HG02943 (cell line): ENCODE results near the gene NEO1.

Experiments used
- ATAC-seq: cut with Tn5 transposase; IDR thresholded peaks from one replicate; pipeline ENCODE4 v1.9.1; 2021; ENCODE audit warnings: mild to moderate bottlenecking, low read depth, moderate library complexity; ENCODE audit not compliant: unreplicated experiment

Gene NEO1

DNA sequence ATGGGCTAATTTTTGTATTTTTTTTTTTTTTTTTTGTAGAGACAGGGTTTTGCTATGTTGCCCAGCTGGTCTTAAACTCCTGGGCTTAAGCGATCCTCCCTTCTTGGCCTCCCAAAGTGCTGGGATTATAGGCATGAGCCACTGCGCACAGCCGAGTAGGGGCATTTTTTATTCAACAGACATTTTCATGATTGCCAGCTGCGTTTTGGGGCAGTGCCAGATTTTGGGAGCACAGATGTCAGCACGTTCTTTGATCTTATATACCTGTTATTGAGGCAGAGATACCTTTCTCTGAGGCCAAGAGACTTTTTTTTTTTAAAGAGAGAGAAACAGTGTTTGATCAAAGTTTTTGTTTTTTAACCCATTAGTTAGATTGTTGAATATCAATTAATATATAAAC is 16.8 kb downstream of the NEO1 start:
- no peak for ATAC-seq

GRCh38 chr15:73072894-73073293 is 20.6 kb downstream of the NEO1 start:
- ATAC-seq = no peak

DNA sequence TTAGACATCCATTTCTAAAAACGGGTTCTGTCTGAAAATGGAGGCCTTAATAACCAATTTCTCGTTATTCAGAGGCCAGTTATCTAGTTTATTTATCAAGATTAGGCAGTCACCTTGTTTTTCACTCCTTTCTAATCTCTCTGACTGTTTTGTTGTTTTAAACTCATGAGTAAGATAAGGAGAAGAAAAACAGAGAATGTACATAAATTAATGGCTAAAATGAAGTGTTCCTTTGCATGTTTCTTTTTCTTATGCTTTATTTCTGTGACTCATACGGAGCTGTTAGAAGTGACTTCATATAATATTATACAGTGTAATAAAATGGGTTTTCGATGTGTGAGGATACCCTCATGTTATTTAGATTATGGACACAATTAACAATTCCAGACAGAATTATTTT is 22.0 kb downstream of the NEO1 start:
- no peak for ATAC-seq

GRCh38 chr15:73075160-73075859 is 23.0 kb downstream of the NEO1 start:
- no peak for ATAC-seq

DNA sequence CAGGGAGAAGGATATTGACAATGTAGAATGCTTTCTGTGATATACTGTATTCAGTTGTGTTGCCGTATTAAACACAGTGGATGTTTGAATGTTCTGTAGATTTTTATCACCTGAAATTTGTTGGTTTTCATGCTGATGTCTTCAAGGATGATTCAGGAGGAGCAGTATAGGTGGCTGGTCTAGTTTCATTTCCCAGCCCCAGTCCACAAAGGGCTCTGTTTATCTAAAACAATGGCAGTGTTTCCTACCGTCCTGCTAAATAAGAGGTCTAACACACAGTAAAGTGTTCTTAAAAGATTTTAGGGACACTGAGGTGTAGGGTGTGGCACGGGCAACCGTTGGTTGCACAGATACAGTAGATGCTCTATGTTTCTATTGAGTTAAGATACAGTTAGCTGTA is 26.0 kb downstream of the NEO1 start:
- ATAC-seq = no peak

DNA sequence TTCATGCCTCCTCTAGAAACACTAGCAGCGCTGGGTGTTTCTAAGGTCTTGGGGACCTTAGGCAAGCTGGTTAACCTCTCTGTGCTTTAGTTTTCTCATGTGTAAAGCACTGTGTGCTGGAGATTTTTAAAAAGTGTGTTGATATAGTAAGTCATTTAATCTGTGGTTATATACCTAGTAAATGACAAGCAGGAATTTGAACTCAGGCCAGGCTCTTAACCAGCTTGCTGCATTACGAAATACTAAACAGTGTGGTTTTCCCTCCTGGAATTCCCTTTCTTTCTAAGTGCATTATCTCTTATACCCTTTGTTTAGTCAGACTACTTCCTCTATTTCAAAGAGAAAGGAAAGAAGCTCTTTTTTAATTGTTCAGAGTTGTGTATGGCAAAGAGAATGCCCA is 26.5 kb downstream of the NEO1 start:
- ATAC-seq = no peak

DNA sequence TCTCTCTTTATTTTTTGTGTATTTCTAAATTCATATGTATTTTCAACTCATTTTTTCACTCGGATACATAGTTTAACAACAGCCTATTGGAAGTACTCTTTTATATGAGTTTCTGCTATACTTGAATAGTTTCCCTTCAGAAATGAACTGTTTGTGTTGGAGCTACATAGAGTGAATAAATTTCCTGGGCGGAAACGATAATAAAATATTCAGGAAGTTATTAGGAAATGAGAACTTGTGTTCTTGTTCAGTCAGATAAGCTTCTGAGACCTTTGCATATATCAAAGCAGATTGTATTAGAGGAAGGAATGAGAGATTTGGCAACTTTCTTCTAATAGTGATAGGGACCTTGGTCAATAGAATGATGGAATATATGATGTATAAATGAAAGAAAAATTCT is 27.3 kb downstream of the NEO1 start:
- ATAC-seq = no peak

DNA sequence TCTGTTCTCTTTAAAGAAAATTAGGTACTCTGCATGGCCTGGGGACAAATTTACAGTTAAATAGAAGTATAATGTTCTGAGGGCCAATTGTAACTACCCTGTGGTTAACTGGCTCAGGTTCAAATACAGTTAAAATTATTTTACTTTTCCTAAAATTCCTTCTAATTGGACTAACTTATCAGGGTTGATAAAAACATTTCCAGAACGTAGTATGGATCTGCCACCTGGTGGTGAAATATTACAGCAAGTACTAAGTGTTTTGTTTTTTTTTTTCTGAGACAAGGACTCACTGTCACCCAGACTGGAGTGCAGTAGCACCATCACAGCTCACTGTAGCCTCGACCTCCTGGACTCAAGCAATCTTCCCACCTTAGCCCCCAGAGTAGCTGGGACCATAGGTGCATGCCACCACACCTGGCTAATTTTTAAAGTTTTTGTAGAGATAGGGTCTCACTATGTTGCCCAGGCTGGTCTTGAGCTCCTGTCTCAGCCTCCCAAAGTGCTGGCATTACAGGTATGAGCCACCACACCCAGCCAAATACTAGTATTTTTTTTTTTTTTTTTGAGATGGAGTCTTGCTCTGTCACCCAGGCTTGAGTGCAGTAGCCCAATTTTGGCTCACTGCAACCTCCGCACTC is 29.2 kb downstream of the NEO1 start:
- ATAC-seq = no peak

DNA sequence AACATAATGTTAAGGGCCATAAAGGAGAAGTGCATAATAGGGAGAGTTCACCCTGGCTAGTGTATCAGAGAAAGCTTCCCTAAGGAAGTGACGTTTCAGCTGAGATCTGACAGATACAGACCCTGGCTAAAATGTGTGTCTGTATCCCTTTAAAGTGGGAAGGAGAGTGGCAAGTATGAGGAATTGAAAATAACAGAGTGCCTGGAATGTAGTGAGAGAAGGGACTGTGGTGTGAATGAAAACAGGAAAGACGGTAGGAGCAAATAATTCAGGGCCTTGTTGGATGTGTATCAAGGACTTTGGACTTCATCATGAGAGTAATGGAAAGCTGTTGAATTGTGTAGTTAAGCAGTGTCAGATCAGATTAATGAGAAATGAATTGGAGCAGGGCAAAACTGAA is 30.5 kb downstream of the NEO1 start:
- ATAC-seq = no peak

- no peak for ATAC-seq
Measured at GRCh38 chr15:73087098-73087497, 34.8 kb downstream of the NEO1 start.

DNA sequence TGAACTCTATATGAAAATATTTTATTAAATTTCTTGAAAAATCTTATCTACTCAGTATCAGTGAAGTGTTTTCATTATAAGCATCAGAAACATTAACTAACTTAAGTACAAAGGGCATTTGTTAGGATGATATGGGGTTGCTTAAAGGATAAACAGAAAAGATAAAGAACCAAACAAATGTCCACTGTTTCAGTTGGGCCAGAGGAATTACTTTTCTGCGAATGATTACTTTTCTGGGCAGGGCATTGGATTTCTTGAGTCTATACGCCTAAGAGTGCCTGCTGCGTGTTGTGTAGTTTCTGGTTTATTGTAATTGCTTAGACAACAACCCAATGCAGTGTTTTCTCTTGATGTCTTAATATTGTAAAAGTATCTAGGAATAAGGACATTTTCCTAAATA is 52.8 kb downstream of the NEO1 start:
- no peak for ATAC-seq

DNA sequence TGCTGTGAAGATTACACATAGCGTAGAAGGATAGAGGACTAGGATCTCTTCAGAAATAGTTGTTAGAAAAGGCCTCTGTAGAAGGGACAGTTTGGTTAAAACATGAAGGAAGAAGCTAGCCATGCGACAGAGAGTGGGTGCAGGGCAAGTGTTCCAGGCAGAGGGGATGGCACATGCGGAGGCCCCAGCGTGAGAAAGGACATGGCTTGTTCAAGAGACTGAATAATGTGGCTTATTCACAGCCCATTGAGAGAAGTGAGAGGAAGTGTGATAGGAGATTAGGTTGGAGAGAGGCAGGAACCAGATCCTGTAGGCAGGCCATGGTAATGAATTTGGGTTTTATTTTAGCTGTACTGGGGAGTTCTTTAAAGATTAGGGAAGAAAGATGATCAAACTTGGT is 56.4 kb downstream of the NEO1 start:
- no peak for ATAC-seq

DNA sequence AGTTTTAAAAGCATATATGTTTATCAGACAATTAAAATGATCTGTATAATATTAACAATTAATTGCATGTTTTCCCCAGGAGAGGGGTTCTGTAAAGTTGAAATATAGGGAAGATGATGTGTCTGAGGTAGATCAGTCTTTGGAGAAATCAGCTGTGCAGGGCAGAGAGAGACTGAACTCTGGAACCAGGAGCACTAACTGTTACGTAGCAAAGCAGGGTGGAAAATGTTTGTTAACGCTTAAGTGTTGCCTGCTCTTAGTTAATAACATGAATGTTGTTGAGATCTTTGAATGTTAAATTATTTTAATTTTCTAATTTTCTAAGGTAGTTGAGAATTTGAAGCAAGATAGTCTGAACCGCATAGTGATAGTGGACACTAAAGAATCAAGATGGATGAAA is 57.5 kb downstream of the NEO1 start:
- ATAC-seq = no peak

GRCh38 chr15:73110201-73110600 is 57.9 kb downstream of the NEO1 start:
- ATAC-seq = no peak

DNA sequence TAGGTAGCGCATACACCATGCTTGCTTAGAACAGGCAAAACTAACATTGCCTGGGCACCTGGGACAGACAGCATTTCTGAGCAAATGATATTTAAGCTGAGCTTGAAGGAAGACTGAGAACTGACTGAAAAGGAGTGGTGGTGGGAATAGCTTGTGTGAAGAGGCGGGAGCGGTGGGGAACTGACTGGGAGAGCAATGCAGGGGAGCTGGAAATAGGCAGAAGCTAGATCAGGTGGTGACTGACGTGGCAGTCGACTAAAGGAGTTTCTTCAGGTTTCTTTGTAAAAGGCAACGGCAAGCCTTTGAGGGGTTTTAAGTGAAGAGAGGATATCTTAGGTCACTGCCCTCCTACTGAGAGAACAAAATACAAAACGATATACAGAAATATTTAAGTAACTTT is 61.8 kb downstream of the NEO1 start:
- ATAC-seq = no peak

DNA sequence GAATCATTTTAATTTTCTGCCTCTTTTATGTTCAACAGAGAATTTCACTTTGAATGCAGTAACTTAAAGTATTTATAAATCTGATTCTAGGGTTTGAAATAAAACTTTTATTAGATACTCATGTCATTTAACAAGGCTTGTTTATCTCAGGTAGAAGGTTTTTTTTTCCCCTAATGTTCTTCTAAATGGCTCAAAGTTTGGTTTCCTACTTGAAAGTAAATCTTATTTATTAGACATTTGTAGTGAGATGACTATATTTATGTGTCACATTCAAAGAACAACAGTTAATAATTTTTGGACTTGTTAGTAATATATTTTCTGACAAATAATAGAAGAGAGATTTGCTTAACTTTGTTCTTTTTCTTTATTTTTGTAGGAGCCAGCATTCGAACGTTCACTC is 63.9 kb downstream of the NEO1 start:
- no peak for ATAC-seq

GRCh38 chr15:73118055-73118454 is 65.8 kb downstream of the NEO1 start:
- no peak for ATAC-seq

- ATAC-seq = no peak
Measured at GRCh38 chr15:73119478-73119877, 67.2 kb downstream of the NEO1 start.

- no peak for ATAC-seq
Measured at GRCh38 chr15:73120269-73120668, 68.0 kb downstream of the NEO1 start.

- no peak for ATAC-seq
Measured at GRCh38 chr15:73125219-73125618, 73.0 kb downstream of the NEO1 start.

DNA sequence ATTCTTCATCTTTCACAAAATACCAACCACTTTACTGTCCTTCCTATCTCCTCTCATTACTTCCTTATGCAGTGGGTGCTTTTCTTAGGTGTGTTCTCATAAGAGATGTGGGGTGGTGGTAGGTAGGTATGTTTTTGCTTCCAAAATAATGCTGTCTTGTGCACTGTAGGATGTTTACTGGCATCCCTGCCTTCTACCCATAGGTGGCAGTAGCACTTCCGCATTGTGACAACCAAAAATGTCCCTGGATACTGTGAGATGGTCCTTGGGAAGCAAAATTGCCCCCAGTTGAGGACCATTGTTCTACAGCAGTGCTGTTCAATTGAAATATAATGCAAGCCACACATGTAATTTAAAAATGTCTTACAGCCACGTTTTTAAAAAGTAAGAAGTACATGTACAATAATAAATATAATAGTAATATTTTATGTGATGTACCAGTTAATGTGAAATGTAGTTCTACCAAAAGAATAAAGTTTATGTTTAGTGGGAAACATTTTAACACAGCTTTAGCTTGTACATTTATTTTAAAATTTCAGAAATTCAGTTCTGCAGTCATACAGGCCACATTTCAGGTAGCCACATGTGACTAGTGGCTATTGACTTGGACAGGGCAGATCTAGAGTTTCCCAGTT is 75.2 kb downstream of the NEO1 start:
- ATAC-seq = no peak

GRCh38 chr15:73130830-73131229 is 78.6 kb downstream of the NEO1 start:
- ATAC-seq = no peak
